ENCODE measurements around the gene LRPPRC.

Gene LRPPRC

DNA sequence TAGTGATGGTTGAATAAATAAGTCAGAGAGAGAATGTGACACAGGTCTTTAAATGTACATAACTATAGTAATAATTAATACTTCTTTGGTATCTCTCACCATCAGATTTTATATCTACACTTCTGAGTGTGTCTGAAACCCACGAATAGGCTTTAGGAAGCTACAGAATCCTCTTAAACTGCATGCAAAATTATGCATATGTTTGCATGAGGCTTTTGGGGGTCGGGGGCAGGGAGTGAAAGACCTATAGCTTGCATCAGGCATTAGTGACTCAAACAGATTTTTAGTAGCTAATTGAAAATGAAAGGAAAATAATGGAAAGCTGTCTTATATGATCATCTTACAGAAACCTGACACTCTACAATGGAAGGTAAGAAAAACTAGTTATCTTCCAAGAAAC lies 14.9 kb downstream of the LRPPRC start:
- no peak for DNase-seq (ENCODE audit: low read depth in 1 of 2, low spot score in 1 of 2)

DNA sequence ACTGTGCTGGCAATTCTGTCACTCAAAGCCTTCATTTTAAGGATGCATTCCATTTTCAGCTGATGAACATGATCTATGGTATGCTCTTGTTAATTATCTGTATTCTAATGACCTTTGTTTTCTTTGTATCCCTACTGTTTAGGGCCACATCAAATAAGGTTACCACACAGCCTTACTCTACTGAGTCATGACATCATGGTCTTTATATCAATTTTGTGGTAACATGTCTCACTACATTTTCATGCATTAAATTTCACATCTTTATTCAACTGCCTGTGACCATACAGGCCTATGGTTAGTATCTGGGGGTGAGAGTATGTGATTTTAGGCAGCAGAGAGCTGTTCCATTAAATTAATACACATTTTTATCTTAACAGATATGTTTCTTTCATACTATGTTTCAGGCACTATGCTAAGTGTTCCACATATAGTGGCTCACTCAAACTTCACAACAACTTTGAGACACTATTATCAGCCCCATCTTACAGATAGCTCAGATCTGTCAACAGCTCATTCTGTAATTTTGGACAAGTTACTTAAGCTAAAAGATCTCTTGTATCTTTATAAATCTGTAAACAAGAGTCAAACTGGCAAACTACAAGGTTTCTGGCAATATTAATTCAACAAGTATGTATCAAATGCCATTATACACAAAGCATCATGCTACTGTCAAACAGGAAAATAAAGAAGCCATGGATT lies 18.0 kb downstream of the LRPPRC start:
- DNase-seq (ENCODE audit: low read depth in 1 of 2, low spot score in 1 of 2): no peak

DNA sequence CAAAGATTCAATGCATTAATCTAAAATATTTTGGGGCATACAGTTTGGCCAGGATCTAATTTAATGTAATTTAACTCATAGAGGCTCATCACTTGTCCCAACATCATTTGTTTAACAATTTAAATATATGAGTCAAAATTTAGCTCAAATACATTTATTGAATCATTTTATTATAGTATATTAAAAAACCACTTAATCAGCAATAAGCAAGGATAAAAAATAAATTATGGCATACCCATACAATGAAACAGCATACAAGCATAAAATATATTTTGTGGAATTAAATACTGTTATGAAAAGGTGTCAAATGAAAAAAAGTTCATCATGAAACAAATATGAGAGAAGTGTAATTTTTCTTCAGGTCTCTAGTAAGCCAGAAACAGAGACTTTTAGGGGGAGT lies 34.9 kb downstream of the LRPPRC start:
- no peak for DNase-seq (ENCODE audit: low read depth in 1 of 2, low spot score in 1 of 2)

DNA sequence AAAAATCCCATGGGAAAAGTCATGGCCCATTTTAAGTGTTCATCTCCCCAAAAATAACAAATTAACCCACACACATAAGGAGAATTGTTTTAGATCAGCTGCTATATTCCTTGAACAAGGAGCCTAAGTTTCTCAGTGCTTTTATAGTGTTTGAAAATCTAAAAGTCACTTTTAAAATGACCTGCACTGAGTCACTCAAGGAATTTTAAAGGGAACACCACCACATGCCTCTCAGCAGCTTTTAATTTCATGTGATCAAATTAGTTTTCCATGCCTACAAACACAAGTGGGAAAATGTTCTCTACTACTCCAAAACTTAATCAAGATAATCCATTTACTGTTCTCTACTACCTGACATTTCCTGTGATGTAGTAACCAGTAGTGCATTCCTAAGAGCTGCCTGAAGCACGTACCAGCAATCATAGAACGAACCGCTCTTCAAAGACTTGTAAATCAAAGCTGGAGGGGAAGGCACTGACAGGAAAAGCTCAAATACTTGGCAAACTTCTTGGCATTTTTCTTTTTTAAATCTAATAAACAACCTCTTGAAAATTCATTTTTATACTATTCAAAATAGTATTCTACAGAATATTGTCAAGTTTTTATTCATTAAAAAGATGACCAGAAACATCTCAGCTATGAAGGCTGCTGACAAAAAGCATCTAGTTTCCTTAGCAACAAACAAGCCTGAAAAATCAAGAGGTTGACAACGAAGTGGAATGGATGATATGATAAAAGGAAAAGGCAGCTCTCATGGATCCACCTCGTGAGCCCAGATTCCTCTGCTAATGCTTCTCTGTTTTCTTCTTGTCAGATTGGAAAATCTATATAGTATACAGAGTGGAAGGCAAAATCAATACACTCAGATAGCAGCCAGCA lies 37.2 kb downstream of the LRPPRC start:
- no peak for DNase-seq (ENCODE audit: low read depth in 1 of 2, low spot score in 1 of 2)

DNA sequence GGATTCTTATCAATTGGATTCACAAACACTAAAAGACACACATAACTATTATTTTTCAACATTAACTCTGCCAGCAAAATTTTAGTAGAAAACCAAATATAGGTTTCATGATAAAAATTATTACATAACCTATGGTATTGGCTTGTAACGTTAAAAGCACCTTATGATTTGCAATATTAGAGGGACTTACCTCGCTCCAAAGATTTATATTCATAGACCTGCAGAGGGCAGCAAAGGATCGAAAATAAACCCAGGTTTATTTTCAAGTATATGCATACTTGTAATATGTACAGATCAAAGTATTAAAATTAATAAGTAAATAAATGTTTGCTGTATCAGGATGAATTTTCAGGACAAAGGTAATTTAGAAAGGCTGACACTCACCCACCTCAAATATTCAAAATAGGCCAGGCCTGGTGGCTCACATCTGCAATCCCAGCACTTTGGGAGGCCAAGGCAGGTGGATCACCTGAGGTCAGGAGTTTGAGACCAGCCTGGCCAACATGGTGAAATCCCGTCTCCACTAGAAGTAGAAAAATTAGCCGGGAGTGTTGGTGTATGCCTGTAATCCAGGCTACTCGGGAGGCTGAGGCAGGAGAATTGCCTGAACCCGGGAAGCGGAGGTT lies 45.3 kb downstream of the LRPPRC start:
- DNase-seq (ENCODE audit: low read depth in 1 of 2, low spot score in 1 of 2): peak in 1 of 2 donors; percentile 5

DNA sequence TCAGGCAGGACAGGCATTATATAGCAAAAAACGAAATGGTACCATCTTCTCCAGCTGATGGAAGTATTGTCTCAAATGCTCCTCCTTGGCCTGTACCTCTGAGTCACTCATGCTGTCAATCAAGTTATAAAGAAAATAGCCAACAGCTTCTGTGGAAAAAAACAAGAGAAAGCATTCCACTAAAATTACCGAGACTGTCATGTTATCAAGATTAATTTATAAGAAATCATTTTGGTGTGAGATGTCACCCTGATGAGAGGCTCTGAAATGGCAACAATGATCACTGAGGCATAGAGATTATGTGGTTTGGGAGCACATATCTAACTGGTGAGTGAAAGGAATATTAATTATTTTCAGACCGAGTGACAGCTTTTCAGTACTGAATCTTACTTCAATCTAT lies 47.4 kb downstream of the LRPPRC start:
- DNase-seq (ENCODE audit: low read depth in 1 of 2, low spot score in 1 of 2): no peak

DNA sequence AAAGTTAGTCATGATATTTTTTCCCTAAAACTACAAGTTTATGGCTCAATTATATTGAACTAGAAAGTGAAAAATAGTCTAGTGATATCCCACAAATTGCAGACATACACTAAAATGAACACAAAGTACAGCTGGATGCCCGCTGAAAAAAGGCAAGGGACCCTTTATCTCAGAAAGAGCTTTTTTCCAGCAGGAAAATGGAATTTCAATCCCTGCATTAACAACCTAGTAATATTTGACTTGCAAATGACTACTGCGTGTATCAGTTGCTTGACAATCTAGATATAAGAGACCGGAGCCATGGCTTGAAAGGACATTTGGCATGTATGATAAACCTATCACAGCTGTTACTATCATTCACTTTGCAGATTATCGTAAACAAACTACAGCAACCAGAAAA lies 49.1 kb downstream of the LRPPRC start:
- DNase-seq (ENCODE audit: low read depth in 1 of 2, low spot score in 1 of 2): no peak

DNA sequence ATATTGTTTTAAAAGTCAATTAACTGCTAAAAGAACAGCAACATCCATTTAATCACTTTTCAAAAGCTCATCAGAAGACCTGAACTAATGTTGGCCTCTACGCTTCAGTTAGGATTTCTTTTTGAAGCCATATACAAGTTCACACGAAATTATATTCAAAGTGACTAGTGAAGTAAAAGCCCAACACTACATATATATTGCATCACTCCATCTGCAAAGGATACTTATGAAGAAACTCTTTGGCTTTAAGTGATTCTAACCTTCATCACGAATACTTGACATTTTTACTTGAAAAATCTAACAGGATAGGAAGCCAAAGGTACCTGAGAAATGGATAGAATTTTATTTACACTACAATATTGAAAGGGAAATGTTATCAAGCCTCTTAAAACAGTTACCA lies 50.4 kb downstream of the LRPPRC start:
- DNase-seq (ENCODE audit: low read depth in 1 of 2, low spot score in 1 of 2): no peak

DNA sequence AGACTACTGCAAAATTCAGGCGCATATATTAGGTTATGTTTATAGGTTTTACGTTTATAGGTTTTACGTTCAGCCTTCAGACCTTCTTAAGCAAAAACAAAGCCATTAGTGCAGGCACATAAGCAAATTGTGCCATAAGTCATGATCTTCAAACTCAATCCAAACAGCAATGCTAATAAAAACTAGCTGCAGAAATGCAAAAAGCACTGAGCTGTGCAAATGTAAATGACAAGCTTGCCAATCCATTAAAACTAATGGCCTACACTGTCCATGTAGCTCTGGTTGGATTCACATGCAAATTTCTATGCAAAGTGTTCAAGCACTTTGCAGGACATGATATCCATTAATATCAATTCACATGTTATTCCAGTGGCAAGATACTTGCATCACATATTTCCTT lies 50.9 kb downstream of the LRPPRC start:
- no peak for DNase-seq (ENCODE audit: low read depth in 1 of 2, low spot score in 1 of 2)

DNA sequence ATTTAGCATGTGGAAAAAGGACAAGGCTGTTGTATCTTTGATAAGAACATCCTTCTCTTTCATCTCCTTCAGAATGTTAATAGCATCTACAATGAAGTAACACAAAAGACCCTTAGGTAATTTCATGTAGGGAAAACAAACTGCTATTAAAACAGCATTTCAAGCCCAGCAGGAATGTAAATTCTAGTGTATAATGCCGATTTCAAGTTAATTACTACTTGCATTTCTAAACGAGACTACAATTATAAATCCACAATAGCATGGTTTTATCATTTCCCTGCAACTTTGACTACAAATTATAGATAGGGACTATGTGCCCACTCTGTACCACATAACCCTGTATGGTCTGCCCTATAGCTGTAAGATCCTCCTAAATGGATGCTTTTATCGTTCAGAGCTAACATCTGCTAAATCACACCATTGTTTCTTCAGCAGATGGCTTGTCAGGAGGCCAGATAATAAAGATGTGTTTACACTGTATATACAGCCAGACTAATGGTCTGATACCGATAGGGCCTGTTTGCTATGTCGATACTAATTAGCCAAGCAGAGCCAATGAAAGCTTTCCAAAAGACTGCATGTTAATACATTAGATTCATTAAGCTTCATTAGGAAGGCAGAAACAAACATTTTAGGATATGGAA lies 51.9 kb downstream of the LRPPRC start:
- DNase-seq (ENCODE audit: low read depth in 1 of 2, low spot score in 1 of 2): no peak

DNA sequence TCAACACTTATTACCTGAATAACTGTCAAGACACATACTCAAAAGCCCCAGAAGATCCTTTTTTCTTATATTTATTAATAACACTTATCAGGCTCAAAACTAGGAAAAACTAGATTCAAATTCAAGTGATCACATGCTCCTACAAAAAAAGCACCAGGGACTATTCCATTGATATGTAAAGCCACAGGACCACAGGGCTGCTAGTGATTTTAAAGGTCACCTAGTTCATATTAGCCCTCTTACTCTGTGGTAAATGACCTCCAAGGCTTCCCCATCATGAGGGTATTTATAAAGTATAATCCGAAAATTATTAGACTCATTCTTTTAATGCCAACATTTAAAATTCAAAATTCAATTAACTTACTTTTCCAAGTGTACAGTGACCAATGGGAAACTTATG lies 52.5 kb downstream of the LRPPRC start:
- no peak for DNase-seq (ENCODE audit: low read depth in 1 of 2, low spot score in 1 of 2)

DNA sequence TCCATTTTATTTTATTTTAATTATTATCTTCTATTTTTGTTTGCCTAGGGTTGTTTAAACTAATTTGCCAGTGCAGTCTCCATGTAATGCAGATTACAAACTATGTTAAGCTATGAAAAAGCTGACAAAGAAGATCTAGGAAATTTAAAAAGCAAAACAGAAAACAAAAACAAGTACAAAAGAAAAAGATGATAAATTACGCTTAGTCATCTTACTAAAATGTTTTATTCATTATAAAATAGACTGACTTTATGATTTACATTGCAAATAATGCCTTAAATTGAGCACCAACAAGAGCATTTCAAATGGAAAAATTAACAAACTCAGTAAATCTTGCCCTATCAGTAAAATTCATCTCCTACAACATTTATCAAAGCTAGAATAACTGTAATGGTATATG lies 52.9 kb downstream of the LRPPRC start:
- DNase-seq (ENCODE audit: low read depth in 1 of 2, low spot score in 1 of 2): no peak

DNA sequence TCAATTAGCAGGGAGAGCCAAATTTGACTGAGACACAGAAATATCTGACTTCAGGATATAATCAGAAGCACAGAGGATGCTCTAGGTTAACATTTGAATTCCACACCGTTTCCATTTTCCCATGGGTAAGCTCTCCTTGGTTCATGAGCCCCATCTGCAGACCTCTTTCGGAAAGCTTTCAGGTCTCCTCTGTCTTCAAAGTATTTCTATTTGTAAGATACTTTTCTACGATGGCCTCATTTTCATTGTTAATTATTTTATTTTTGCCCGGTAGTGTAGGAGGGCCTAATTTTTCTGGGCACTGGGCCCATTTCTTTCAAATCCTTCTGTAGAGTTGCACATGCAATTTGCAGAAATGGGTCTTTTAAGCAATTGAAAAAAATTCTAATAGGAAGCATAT lies 53.8 kb downstream of the LRPPRC start:
- no peak for DNase-seq (ENCODE audit: low read depth in 1 of 2, low spot score in 1 of 2)

DNA sequence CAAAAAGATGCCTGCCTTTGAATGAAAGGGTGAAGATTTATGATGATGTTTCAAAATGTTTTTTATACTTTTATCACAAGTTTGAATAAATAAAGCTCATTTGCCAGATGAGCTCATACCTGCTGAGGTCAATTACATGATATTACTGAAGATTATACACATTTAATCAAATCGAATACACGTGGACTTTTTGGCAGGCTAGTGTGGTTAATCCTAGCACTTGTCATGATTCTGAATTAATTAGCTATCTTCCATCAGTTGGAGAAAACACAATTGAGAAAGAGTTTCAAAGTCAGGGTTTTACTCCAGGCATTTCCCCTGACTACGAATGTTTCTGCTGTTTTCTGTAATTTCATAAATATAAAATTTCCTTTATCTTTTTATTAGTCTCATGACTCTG lies 54.4 kb downstream of the LRPPRC start:
- no peak for DNase-seq (ENCODE audit: low read depth in 1 of 2, low spot score in 1 of 2)

DNA sequence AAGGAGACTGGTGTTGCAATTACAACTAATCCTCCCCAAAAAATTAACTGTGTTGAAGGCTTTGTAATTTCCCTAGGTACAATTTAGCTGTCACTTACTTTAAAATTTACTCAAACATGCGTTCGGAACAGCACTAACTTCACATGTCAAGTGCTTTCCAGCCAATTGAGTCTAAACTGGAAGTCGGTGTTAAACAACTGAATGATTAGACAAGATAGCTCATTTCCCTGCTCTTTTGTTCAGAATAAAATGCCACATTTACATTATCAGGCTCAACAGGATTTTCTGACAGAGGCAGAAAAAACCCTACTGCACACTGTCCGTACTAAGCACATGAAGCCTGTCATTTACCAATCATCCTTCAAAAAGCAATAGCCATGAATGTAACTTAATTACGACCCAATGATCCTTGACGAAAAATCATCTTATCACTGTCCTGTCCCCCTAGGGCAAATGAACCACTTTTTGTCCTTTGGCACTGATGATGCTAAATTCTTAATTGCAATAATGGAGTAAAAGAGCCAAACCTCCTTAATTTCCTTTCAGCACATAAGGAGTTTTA lies 56.0 kb downstream of the LRPPRC start:
- DNase-seq (ENCODE audit: low read depth in 1 of 2, low spot score in 1 of 2): no peak

DNA sequence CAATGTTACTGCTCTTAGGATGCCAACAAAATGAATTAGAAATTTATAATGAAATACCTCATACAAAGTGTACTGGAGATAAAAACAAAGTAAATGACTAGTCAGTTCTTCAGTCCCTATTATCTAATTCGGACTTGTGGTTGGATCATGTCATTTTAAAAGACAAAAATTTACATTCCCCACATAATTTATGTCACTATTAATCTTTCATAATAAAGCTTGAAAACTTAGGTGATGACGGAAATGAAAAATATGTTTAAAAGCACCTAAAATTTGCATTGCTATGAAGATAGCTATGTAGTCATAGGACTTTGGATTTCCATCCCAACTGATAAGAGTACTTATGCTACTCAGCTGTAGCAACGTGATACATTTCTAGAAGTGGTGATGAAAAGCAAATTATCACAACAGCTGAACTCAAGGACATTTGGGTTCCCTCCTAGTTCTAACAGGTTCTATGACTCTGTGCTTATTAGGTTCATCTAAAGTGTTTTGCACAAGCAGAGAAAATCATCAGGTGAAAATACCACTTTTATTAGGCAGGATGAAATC lies 58.4 kb downstream of the LRPPRC start:
- no peak for DNase-seq (ENCODE audit: low read depth in 1 of 2, low spot score in 1 of 2)

DNA sequence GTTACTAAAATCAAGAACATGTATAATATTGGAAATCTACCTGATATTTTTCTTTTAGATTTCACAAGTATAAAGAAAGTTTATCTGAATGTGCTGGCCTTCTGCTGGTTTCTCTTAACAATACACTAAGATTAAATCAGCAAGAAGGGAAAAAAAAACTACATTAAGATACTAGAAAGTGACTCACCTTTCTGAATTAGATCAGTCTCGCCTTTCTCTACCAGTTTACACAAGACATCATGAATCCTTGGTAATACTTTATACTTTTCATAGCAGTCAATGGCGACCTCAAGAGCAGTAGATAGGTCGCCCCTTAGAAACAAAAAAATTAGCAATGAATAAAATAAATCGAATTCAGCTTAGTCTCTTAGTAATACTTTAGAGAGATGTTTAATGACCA lies 61.2 kb downstream of the LRPPRC start:
- no peak for DNase-seq (ENCODE audit: low read depth in 1 of 2, low spot score in 1 of 2)

DNA sequence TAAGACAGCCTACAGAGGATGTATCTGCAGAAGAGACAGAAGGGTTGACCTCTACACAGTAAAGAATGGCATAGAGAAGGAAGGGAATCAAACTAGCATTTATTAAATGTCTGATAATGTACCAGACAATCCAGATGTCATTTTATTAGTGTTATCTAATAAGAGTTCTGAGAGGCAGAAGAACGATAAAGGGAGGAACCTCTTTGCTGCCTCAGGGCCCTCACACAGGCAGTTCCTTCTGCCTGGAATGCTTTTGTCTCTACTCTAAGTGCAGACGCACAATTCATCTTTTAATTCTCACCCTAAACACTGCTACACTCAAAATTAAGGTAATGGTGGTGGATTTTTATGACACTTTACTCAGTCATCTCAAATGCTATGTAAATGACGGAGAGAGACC lies 64.5 kb downstream of the LRPPRC start:
- no peak for DNase-seq (ENCODE audit: low read depth in 1 of 2, low spot score in 1 of 2)

DNA sequence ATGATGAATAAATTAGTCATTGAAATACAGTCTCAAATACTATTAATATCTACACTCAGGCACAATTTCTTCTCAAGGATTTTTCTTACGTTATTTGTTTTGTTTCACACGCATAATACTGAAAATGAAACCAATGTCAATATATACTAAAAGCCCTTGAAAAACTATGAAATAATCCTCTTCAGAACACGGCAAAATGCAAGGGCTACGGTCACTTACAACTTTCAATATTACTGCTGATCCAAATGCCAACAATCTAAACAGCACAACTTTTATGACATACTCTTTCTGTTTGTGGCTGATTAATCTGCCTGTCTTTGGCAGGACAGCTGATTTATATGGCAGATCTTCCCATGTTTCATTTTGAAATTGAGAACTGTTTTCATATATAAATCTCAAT lies 68.3 kb downstream of the LRPPRC start:
- DNase-seq (ENCODE audit: low read depth in 1 of 2, low spot score in 1 of 2): no peak

DNA sequence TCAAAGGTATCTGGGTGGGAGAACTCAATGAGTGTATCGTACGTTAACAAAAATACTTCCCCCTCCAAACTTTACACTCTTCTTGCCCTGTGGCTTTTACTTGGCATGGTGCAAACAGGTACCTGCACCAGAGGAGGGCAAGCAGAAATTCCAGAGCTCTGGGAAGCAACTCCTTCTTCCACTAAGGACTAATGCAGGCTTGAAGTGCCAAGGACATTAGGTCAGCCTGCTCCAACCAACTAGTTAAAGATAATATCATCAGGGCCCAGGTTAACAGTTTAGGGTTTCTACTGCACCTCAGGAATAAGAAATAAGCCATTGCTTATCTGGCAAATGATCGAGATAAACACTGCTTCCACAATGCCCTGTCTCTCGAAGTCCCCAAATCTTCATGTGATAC lies 70.4 kb downstream of the LRPPRC start:
- no peak for DNase-seq (ENCODE audit: low read depth in 1 of 2, low spot score in 1 of 2)

DNA sequence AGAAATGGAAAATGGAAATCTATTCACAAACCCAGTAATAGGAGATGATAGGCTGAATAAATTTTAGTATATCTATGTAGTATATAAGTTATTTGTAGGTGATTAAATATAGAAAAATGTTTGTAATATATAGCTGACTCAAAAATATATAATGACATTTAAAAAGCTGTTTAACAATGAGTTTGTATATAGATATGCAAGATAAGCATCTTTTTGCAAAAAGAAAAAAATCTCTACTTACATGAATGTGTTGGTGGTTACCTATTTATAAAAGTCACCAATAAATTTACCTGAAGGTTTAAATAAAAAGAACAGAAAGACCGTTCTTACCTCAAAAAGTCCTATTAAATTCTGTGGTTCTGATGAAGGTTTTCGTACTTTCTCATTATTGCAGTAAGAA lies 71.3 kb downstream of the LRPPRC start:
- DNase-seq (ENCODE audit: low read depth in 1 of 2, low spot score in 1 of 2): no peak
